IgD-negative memory B cell (primary cell): ENCODE measurements around the gene ATG14. TPM values are rescaled to one million over a fixed set of nuclear protein-coding genes. Genes with fewer than 3 reads are reported as not detected.

Source experiments
- H3K27ac Mint-ChIP-seq, 3 donors: one replicate each; pipeline ENCODE4 v1.8.0; 2020 to 2022; ENCODE audit warnings: mild to moderate bottlenecking in 3 of 3, mixed read lengths in 3 of 3, moderate library complexity in 1 of 3
- H3K27me3 Mint-ChIP-seq: one replicate; pipeline ENCODE4 v1.8.0; 2021; ENCODE audit warnings: mixed read lengths
- H3K36me3 Mint-ChIP-seq: one replicate; pipeline ENCODE4 v1.8.0; 2020; ENCODE audit warnings: mild to moderate bottlenecking, mixed read lengths
- H3K4me1 Mint-ChIP-seq, 3 donors: one replicate each; pipeline ENCODE4 v1.8.0; 2020 to 2022; ENCODE audit warnings: mixed read lengths in 3 of 3, mild to moderate bottlenecking in 1 of 3
- H3K4me3 Mint-ChIP-seq, 4 donors: one replicate each; pipeline ENCODE4 v1.8.0; 2020 to 2022; ENCODE audit warnings: mild to moderate bottlenecking in 4 of 4, mixed read lengths in 4 of 4, moderate library complexity in 3 of 4
- H3K9me3 Mint-ChIP-seq, 3 donors: one replicate each; pipeline ENCODE4 v1.8.0; 2020 to 2021; ENCODE audit warnings: mixed read lengths in 3 of 3, mild to moderate bottlenecking in 1 of 3
- polyA plus RNA-seq: library from polyadenylated mRNA; unstranded; fragments of 300-500 nt; fragmentation: Illumina TruSeq; gene quantifications from one replicate; pipeline ENCODE4 v1.2.3, GENCODE V29; 2021

ATG14 gene
- polyA plus RNA-seq, 1 donor from 2014 or later = 4.8 TPM

- no peak overlapping the region for H3K27ac Mint-ChIP-seq
- H3K4me3 Mint-ChIP-seq = no peak overlapping the region
- peaks cover 0 to 2% (median 0%) of the 10 kb centered on the region in 3 donors for H3K9me3 Mint-ChIP-seq
- H3K27me3 Mint-ChIP-seq = no peaks in the 10 kb centered on the region
- H3K36me3 Mint-ChIP-seq = peaks cover 2% of the 10 kb centered on the region
- H3K4me1 Mint-ChIP-seq = peaks cover 35 to 40% (median 38%) of the 10 kb centered on the region in 3 donors
These were observed 75.5 kb downstream of the ATG14 start for GRCh38 chr14:55336162-55336561.

- Mint-ChIP-seq H3K9me3 (peaks cover 0 to 2% (median 0%) of the 10 kb centered on the region in 3 donors), H3K36me3 (peaks cover 4% of the 10 kb centered on the region), H3K4me3 (peak overlapping the region in 3 of 4 donors; percentile 3 to 69 (median 64)), H3K27me3 (no peaks in the 10 kb centered on the region), H3K27ac (peak overlapping the region in 2 of 3 donors; percentile 59 to 92), H3K4me1 (peaks cover 34 to 37% (median 37%) of the 10 kb centered on the region in 3 donors)
These were observed 77.7 kb downstream of the ATG14 start for GRCh38 chr14:55333711-55334485.

GRCh38 chr14:55332654-55333570, 78.7 kb downstream of the ATG14 start:
- Mint-ChIP-seq H3K27ac (peak overlapping the region; percentile 32 to 92 (median 59)), H3K4me3 (peak overlapping the region; percentile 3 to 83 (median 68)), H3K27me3 (no peaks in the 10 kb centered on the region), H3K4me1 (peaks cover 37 to 38% (median 37%) of the 10 kb centered on the region in 3 donors), H3K36me3 (peaks cover 4% of the 10 kb centered on the region), H3K9me3 (peaks cover 0 to 2% (median 0%) of the 10 kb centered on the region in 3 donors)

GRCh38 chr14:55329999-55330710, 81.5 kb downstream of the ATG14 start:
- Mint-ChIP-seq H3K9me3 (peaks cover 0 to 2% (median 0%) of the 10 kb centered on the region in 3 donors), H3K36me3 (peaks cover 6% of the 10 kb centered on the region), H3K4me1 (peaks cover 52 to 55% (median 54%) of the 10 kb centered on the region in 3 donors), H3K27me3 (no peaks in the 10 kb centered on the region), H3K27ac (peak overlapping the region in 1 of 3 donors; percentile 25), H3K4me3 (no peak overlapping the region)

- H3K36me3 Mint-ChIP-seq = peaks cover 6% of the 10 kb centered on the region
These were observed 83.3 kb downstream of the ATG14 start for GRCh38 chr14:55328317-55328716.

GRCh38 chr14:55327179-55327578, 84.5 kb downstream of the ATG14 start:
- H3K27ac Mint-ChIP-seq = peak overlapping the region; percentile 12 to 93 (median 79)
- peaks cover 6% of the 10 kb centered on the region for H3K36me3 Mint-ChIP-seq
- peaks cover 27 to 34% (median 30%) of the 10 kb centered on the region in 3 donors for H3K4me1 Mint-ChIP-seq
- H3K27me3 Mint-ChIP-seq = no peaks in the 10 kb centered on the region
- H3K4me3 Mint-ChIP-seq = peak overlapping the region in 3 of 4 donors; percentile 0 to 83 (median 80)
- no peaks in the 10 kb centered on the region for H3K9me3 Mint-ChIP-seq

More at GRCh38 chr14:55328317-55328716, 83.3 kb downstream of the ATG14 start:
- Mint-ChIP-seq H3K27me3 (no peaks in the 10 kb centered on the region), H3K9me3 (no peaks in the 10 kb centered on the region), H3K27ac (peak overlapping the region in 1 of 3 donors; percentile 41), H3K4me3 (no peak overlapping the region), H3K4me1 (peaks cover 38 to 44% (median 40%) of the 10 kb centered on the region in 3 donors)

- Mint-ChIP-seq H3K4me1 (peaks cover 24 to 29% (median 25%) of the 10 kb centered on the region in 3 donors), H3K27ac (no peak overlapping the region), H3K9me3 (no peaks in the 10 kb centered on the region), H3K27me3 (no peaks in the 10 kb centered on the region), H3K4me3 (no peak overlapping the region), H3K36me3 (peaks cover 5% of the 10 kb centered on the region)
These were observed 86.8 kb downstream of the ATG14 start for GRCh38 chr14:55324812-55325211.

- H3K4me1 Mint-ChIP-seq = peaks cover 20 to 25% (median 25%) of the 10 kb centered on the region in 3 donors
These were observed 87.7 kb downstream of the ATG14 start for GRCh38 chr14:55323910-55324309.

GRCh38 chr14:55318694-55319093, 92.9 kb downstream of the ATG14 start:
- Mint-ChIP-seq H3K27me3 (no peaks in the 10 kb centered on the region), H3K4me3 (no peak overlapping the region), H3K9me3 (peaks cover 0 to 5% (median 0%) of the 10 kb centered on the region in 3 donors), H3K4me1 (peaks cover 0 to 6% (median 2%) of the 10 kb centered on the region in 3 donors), H3K27ac (no peak overlapping the region), H3K36me3 (peaks cover 6% of the 10 kb centered on the region)

More at GRCh38 chr14:55323910-55324309, 87.7 kb downstream of the ATG14 start:
- H3K9me3 Mint-ChIP-seq = no peaks in the 10 kb centered on the region
- peaks cover 6% of the 10 kb centered on the region for H3K36me3 Mint-ChIP-seq
- no peaks in the 10 kb centered on the region for H3K27me3 Mint-ChIP-seq
- H3K27ac Mint-ChIP-seq = no peak overlapping the region
- no peak overlapping the region for H3K4me3 Mint-ChIP-seq

- H3K4me1 Mint-ChIP-seq = peaks cover 0 to 7% (median 2%) of the 10 kb centered on the region in 3 donors
- H3K36me3 Mint-ChIP-seq = peaks cover 14% of the 10 kb centered on the region
- no peaks in the 10 kb centered on the region for H3K27me3 Mint-ChIP-seq
- H3K9me3 Mint-ChIP-seq = peaks cover 3 to 9% (median 5%) of the 10 kb centered on the region in 3 donors
- no peak overlapping the region for H3K4me3 Mint-ChIP-seq
- no peak overlapping the region for H3K27ac Mint-ChIP-seq
These were observed 93.9 kb downstream of the ATG14 start for GRCh38 chr14:55317542-55318306.

GRCh38 chr14:55316564-55316963, 95.1 kb downstream of the ATG14 start:
- H3K4me3 Mint-ChIP-seq = peak overlapping the region in 1 of 4 donors; percentile 76
- H3K36me3 Mint-ChIP-seq = peaks cover 14% of the 10 kb centered on the region
- H3K27me3 Mint-ChIP-seq = no peaks in the 10 kb centered on the region
- H3K27ac Mint-ChIP-seq = no peak overlapping the region
- H3K9me3 Mint-ChIP-seq = peaks cover 3 to 9% (median 5%) of the 10 kb centered on the region in 3 donors
- peaks cover 0 to 7% (median 2%) of the 10 kb centered on the region in 3 donors for H3K4me1 Mint-ChIP-seq
